Heart left ventricle (tissue), 16 donors: ENCODE data around the gene SND1. TPM values are rescaled to one million over a fixed set of nuclear protein-coding genes. Genes with fewer than 3 reads are reported as not detected.

Experiments
- ATAC-seq, 4 donors: fragments of 200-7000 bp; cut with Tn5 transposase; one replicate each; pipeline ENCODE4 v1.9.1; 2020 to 2022; ENCODE audit warnings: moderate library complexity in 4 of 4, mild to moderate bottlenecking in 3 of 4, moderate number of reproducible peaks in 1 of 4
- DNase-seq, 5 donors: peaks; one replicate each; pipeline ENCODE4 v3.0.0-alpha.2; 2020
- H3K27ac ChIP-seq, 12 donors: fragments of 200-600 bp; sonication (generic) in 4 of 12; one replicate each; pipeline versions ENCODE4 v1.5.0 to v1.8.0; 2016 to 2022; ENCODE audit warnings: mild to moderate bottlenecking in 2 of 12
- H3K27me3 ChIP-seq, 9 donors: fragments of 200-600 bp; sonication (generic) in 2 of 9; one replicate each; pipeline versions ENCODE4 v1.5.1 to v1.8.0; 2016 to 2022; ENCODE audit warnings: mild to moderate bottlenecking in 3 of 9
- H3K36me3 ChIP-seq, 9 donors: fragments of 200-600 bp; sonication (generic) in 2 of 9; one replicate each; pipeline versions ENCODE4 v1.5.0 to v1.8.0; 2018 to 2022; ENCODE audit warnings: mild to moderate bottlenecking in 2 of 9
- H3K4me1 ChIP-seq, 12 donors: fragments of 200-600 bp; sonication (generic) in 4 of 12; one replicate each; pipeline versions ENCODE4 v1.5.0 to v1.8.0; 2016 to 2022; ENCODE audit warnings: mild to moderate bottlenecking in 3 of 12
- H3K4me3 ChIP-seq, 12 donors: fragments of 200-600 bp; sonication (generic) in 4 of 12; one replicate each; pipeline versions ENCODE4 v1.5.0 to v1.8.0; 2017 to 2022; ENCODE audit warnings: mild to moderate bottlenecking in 9 of 12, moderate library complexity in 4 of 12
- H3K9me3 ChIP-seq, 12 donors: fragments of 200-600 bp; sonication (generic) in 4 of 12; one replicate each; pipeline versions ENCODE4 v1.5.0 to v1.8.0; 2016 to 2022; ENCODE audit warnings: mild to moderate bottlenecking in 1 of 12
- CTCF ChIP-seq, 12 donors: fragments of 200-600 bp; sonication (generic) in 4 of 12; IDR thresholded peaks; one replicate each; pipeline versions ENCODE4 v1.5.0 to v1.8.0; 2018 to 2022; ENCODE audit warnings: antibody characterized with exemption in 12 of 12, mild to moderate bottlenecking in 5 of 12
- POLR2A ChIP-seq, 2 donors: fragments of 450-650 bp; IDR thresholded peaks; one replicate each; pipeline ENCODE4 v1.6.1; 2017; ENCODE audit warnings: antibody characterized with exemption in 2 of 2, mild to moderate bottlenecking in 2 of 2, moderate library complexity in 2 of 2
- WGBS, 4 donors: extraction: QIAGEN DNeasy Blood & Tissue Kit in 2 of 4; methylation state at CpG; one replicate each; pipeline versions ENCODE4 v1.1.5 to v1.1.7; 2013 to 2018; 5-methylcytosine and 5-hydroxymethylcytosine counted together
- intact Hi-C, 10 donors: fragments of 100-400 bp; cut with DNase I; formaldehyde crosslinking; loops; one replicate each; pipeline versions ENCODE4 v1.11.1 to v1.14.2; 2022
- polyA plus RNA-seq, 2 donors: library from polyadenylated mRNA; stranded (reverse); fragments of 200-250 nt; gene quantifications; one replicate each; pipeline ENCODE4 v1.2.3, GENCODE V29; 2013
- total RNA-seq, 9 donors: library from RNA; depleted of rRNA in 2 of 9; stranded (reverse); fragments of >200 nt in 2 of 9; fragmentation: NEBNext Ultra II Directional in 3 of 9; extraction: Animal tissue kit (Norgen Biotek cat#: 25700) in 3 of 9; gene quantifications; one replicate each; pipeline versions ENCODE4 v1.1.0 to v1.2.4, GENCODE V29; 2016 to 2023
- donor health status: ischemic (EF 13 %, LVEDD 7.1; RV severe dilation, severe dysfunction).
- donor health status: healthy with polysubstance abuse.
- donor health status: DM: no; HTN: yes; CAD: no.
- donor health status: DM: no; HTN: no; CAD: no.
- donor health status: ischemic (EF 25% LVEDD 6.9; RV normal size, moderate dysfunction).
- donor health status: ischemic (EF 25% LVEDD 5.7; RV mildly dilated, moderate dysfunction).
- donor health status: healthy.
- donor health status: DM: yes; HTN: yes; CAD: no.
- donor health status: ischemic (EF 35%, LVEDD 5.7; RV mildly dilated, moderate dysfunction).
- donor health status: nonischemic (EF 11% LVEDD 7.7; RV severe dilation, severe dysfunction).
- donor health status: DM: yes; HTN: yes; CAD: no.
- donor health status: PGD.
- donor health status: ischemic (EF 29% LVEDD 5.4; RV normal size, mild dysfunction).
- donor health status: nonischemic (EF 23%, LVEDD 6.1; RV moderate dilation, normal function).

SND1 gene
- total and polyA plus RNA-seq, 11 donors, result 45.6 to 115 (median 76.3) TPM

GRCh38 chr7:127887096-127887495 lies 235.1 kb downstream of the SND1 start:
- peaks cover 0 to 61% (median 20%) of the 10 kb centered on the region in 12 donors for H3K4me1 ChIP-seq
- TF ChIP-seq POLR2A (IDR thresholded peaks at IDR 0.05) (no peak), CTCF (IDR thresholded peaks at IDR 0.05) (no peak)
- no peak overlapping the region for H3K4me3 ChIP-seq
- H3K27me3 ChIP-seq, result no peaks in the 10 kb centered on the region
- WGBS, 4 donors, result 85 to 92% (median 90%) methylated on average over 6 of the region's 6 CpGs
- peaks cover 0 to 20% (median 5%) of the 10 kb centered on the region in 9 donors for H3K36me3 ChIP-seq
- H3K9me3 ChIP-seq, result no peaks in the 10 kb centered on the region
- ATAC-seq (no peak), DNase-seq (no peak)
- no peak overlapping the region for H3K27ac ChIP-seq
- intact Hi-C loops, result no loop called here

DNA sequence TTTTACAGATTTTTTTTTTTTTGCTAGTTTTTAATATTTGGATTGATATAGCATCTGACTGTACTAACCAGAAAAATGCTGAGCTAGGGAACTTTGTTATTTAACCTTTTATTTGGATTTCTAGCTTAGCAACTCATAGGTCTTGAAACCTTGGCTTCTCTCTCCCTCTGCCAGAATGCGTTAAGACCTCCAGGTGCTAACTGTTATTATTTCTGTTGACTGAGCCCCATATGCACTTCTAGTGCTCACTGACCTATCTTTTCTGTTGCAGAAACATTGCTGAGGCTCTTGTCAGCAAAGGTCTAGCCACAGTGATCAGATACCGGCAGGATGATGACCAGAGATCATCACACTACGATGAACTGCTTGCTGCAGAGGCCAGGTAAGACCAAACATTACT lies 235.6 kb downstream of the SND1 start:
- no peaks in the 10 kb centered on the region for H3K27me3 ChIP-seq
- intact Hi-C loops, result no loop called here
- no peak for ATAC-seq
- peaks cover 0 to 61% (median 18%) of the 10 kb centered on the region in 12 donors for H3K4me1 ChIP-seq
- peaks cover 0 to 20% (median 5%) of the 10 kb centered on the region in 9 donors for H3K36me3 ChIP-seq
- DNase-seq, result no peak
- WGBS, 4 donors, result 84 to 87% (median 86%) methylated on average over 3 of the region's 3 CpGs
- H3K27ac ChIP-seq, result no peak overlapping the region
- TF ChIP-seq CTCF (IDR thresholded peaks at IDR 0.05) (no peak), POLR2A (IDR thresholded peaks at IDR 0.05) (no peak)
- no peaks in the 10 kb centered on the region for H3K9me3 ChIP-seq
- H3K4me3 ChIP-seq, result no peak overlapping the region

- Histone ChIP-seq H3K4me1 (peaks cover 0 to 56% (median 17%) of the 10 kb centered on the region in 12 donors), H3K27me3 (no peaks in the 10 kb centered on the region), H3K9me3 (no peaks in the 10 kb centered on the region), H3K27ac (no peak overlapping the region), H3K36me3 (peaks cover 0 to 20% (median 5%) of the 10 kb centered on the region in 9 donors), H3K4me3 (no peak overlapping the region)
- DNase-seq, result peak in 2 of 5 donors; percentile 11 to 24
- 14 to 36% (median 30%) methylated on average over 1 of the region's 1 CpG for WGBS, 4 donors
- intact Hi-C loops, result no loop called here
- no peak for TF ChIP-seq POLR2A (IDR thresholded peaks at IDR 0.05)
- TF ChIP-seq CTCF (IDR thresholded peaks at IDR 0.05), result no peak
- peak in 2 of 4 donors; percentile 55 to 63 for ATAC-seq
Observed at GRCh38 chr7:127888411-127888810, 236.4 kb downstream of the SND1 start.

GRCh38 chr7:127888825-127889224 lies 236.8 kb downstream of the SND1 start:
- intact Hi-C loops, result no loop called here
- Histone ChIP-seq H3K27me3 (no peaks in the 10 kb centered on the region), H3K9me3 (no peaks in the 10 kb centered on the region), H3K4me3 (no peak overlapping the region), H3K27ac (no peak overlapping the region), H3K4me1 (peaks cover 0 to 56% (median 17%) of the 10 kb centered on the region in 12 donors), H3K36me3 (peaks cover 0 to 20% (median 5%) of the 10 kb centered on the region in 9 donors)
- WGBS, 4 donors, result 73 to 79% (median 74%) methylated on average over 5 of the region's 5 CpGs
- TF ChIP-seq CTCF (IDR thresholded peaks at IDR 0.05) (no peak), POLR2A (IDR thresholded peaks at IDR 0.05) (no peak)
- DNase-seq, result no peak
- ATAC-seq, result no peak
